Skeletal muscle tissue (tissue), 4 donors: ENCODE data around the gene KIF27. TPM values are rescaled to one million over a fixed set of nuclear protein-coding genes. Genes with fewer than 3 reads are reported as not detected.
"Not testable (repeated sequence)": the region's sequence is repeated elsewhere in the genome, so short reads cannot be mapped to it uniquely, and the experiment has no call there.

Experiments
- H3K27ac ChIP-seq: one replicate; pipeline ENCODE4 v1.7.0; 2013; ENCODE audit warnings: mild to moderate bottlenecking, low read depth, low read length, inconsistent platforms
- H3K27me3 ChIP-seq, 3 donors: one replicate each; pipeline ENCODE4 v1.7.0; 2013; ENCODE audit warnings: low read length in 3 of 3; ENCODE audit not compliant: control insufficient read depth in 3 of 3, insufficient read depth in 3 of 3
- H3K36me3 ChIP-seq, 3 donors: one replicate each; pipeline ENCODE4 v1.7.0; 2013; ENCODE audit warnings: low read length in 3 of 3; ENCODE audit not compliant: control insufficient read depth in 3 of 3, insufficient read depth in 3 of 3
- H3K4me1 ChIP-seq, 3 donors: one replicate each; pipeline ENCODE4 v1.7.0; 2013; ENCODE audit warnings: low read length in 3 of 3, mild to moderate bottlenecking in 3 of 3; ENCODE audit not compliant: control insufficient read depth in 3 of 3, insufficient read depth in 3 of 3
- H3K4me3 ChIP-seq, 3 donors: one replicate each; pipeline ENCODE4 v1.7.0; 2013; ENCODE audit warnings: low read length in 3 of 3
- H3K9ac ChIP-seq, 3 donors: one replicate each; pipeline ENCODE4 v1.7.0; 2013; ENCODE audit warnings: low read length in 3 of 3, mild to moderate bottlenecking in 3 of 3, moderate library complexity in 2 of 3, low read depth in 1 of 3
- H3K9me3 ChIP-seq, 3 donors: one replicate each; pipeline ENCODE4 v1.7.0; 2013; ENCODE audit warnings: low read length in 3 of 3; ENCODE audit not compliant: control insufficient read depth in 3 of 3
- total RNA-seq: library from RNA; depleted of rRNA; stranded (reverse); fragments of >200 nt; gene quantifications from one replicate; pipeline ENCODE4 v1.2.3, GENCODE V29; 2014
- donor health status: Osteomylitis.

Gene KIF27
- total RNA-seq, 1 donor from 2014 or later: 6.3 TPM

DNA sequence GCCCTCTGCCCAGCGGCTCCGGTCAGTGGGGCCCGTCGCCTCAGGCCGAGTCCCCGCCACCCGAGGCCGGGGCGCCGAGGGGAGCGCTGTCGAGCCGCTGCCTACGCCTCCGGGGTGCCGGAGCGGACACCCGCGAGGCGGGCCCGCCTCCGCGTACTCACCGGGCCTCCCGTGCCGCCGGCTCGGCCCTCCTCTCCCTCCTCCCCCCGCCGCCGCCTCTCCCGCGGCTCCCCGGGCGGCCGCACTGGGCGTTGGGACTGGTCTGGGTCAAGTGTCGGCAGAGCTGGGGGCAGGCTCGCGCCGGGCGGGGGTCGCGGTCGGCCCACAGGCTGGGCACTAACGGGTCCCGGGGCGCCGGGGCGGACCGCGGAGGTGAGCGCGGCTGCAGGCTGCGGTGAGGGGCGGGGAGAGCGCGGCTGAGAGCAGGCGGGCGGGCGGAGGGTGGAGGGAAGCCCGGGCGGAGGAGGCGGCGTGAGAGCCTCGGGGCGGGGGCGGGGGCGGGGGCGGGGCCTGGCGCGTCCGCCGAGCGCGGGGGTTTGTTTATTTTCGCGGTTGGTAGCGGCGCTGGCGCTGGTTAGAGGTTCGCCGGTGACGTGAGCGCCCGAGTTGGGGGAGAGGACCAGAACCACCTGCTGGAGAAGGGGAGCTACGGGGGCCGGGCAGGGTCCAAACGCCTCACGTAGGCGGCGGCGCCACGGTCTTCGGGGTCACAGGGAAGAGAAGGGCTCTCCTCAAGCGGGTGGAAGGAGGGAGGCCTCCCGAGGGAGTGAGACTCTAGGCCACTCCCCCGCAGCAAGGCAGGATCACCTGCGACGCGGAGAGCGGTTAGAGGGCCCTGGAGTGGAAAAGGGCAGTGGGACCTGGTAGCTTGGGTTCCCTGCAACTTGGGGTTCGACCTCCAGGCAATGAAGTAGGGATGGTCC is 103.6 kb downstream of the KIF27 start, which contains the start of gene GKAP1:
TSS of gene GKAP1 (minus strand) at position 414 of the 923 bp plus-strand sequence. CDS start 11,252 bp downstream, outside the sequence.
- peak within 1 kb of the TSS; percentile 63 to 73 (median 65) for H3K4me3 ChIP-seq
- H3K27ac ChIP-seq: peak within 1 kb of the TSS; percentile 83
- not testable (repeated sequence) for H3K27me3 ChIP-seq, H3K36me3 ChIP-seq, H3K9me3 ChIP-seq, H3K4me1 ChIP-seq
- peak within 1 kb of the TSS; percentile 65 to 83 (median 74) for H3K9ac ChIP-seq

DNA sequence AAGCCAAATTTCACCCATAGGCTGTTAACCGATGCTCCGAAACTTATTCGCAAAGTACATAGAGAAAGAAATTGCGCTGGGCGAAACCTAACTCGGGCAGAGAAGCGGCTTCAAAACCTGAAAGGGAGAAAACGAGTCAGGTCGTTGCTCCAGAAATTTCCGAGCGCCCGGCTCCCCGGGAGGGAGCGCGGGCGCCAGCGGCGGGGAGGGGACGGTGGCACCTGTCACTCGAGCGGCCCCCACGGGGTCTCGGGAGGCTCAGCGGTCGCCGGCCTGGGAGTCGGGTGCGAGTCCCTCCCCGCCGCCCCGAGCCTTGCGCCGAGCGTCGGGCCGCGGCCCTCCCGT is 104.2 kb downstream of the KIF27 start:
- Histone ChIP-seq H3K9ac (peak overlapping the region; percentile 65 to 83 (median 74)), H3K4me3 (peak overlapping the region; percentile 63 to 70 (median 65)), H3K27ac (peak overlapping the region; percentile 83)
- H3K4me1 ChIP-seq, H3K9me3 ChIP-seq, H3K36me3 ChIP-seq, H3K27me3 ChIP-seq: not testable (repeated sequence)

DNA sequence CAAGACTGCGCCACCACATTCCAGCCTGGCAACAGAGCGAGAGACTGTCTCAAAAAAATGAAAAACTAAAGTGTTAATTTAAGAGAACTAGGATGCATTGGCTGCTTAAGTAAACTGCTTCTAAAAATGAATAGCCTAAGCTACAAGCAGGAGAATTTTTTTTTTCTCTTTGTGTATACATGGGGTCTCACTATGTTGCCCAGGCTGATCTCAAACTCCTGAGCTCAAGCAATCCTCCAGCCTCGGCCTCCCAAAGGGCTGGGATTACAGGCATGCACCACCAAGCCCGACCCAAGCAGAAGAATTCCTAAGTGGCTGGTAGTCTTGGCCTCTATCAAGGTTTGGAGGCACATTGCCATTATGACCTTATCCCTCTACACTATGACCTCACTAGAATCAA is 106.1 kb downstream of the KIF27 start:
- H3K27me3 ChIP-seq, H3K36me3 ChIP-seq, H3K4me1 ChIP-seq, H3K27ac ChIP-seq, H3K4me3 ChIP-seq, H3K9ac ChIP-seq, H3K9me3 ChIP-seq: not testable (repeated sequence)

DNA sequence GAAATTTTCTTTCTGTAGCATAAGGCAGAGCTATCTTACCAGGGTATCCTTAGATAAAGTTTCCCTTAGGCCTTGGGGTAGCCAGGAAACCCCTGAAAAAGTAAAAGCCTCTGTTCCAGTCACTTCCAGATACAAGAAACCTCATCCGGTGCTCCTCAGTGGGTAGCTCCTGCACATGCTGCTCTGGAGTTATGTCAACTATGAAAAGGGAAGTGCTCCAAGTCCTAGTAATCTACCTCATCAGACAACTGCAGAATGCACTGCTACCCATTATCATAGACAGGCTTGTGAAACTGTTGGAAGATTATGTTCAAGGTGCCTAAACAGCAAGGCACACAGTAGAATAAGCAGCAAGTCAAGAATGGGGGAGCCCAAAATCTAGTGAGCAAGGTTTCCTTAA is 112.0 kb downstream of the KIF27 start:
- H3K36me3 ChIP-seq, H3K4me1 ChIP-seq, H3K9ac ChIP-seq, H3K9me3 ChIP-seq, H3K4me3 ChIP-seq, H3K27ac ChIP-seq, H3K27me3 ChIP-seq: not testable (repeated sequence)

DNA sequence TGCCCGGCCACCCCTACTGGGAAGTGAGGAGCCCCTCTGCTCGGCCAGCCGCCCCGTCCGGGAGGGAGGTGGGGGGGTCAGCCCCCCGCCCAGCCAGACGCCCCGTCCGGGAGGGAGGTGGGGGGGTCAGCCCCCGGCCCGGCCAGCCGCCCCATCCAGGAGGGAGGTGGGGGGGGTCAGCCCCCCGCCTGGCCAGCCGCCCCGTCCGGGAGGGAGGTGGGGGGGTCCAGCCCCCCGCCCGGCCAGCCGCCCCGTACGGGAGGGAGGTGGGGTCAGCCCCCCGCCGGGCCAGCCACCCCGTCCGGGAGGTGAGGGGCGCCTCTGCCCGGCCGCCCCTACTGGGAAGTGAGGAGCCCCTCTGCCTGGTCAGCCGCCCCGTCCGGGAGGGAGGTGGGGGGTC is 116.8 kb downstream of the KIF27 start:
- H3K9me3 ChIP-seq, H3K4me3 ChIP-seq, H3K4me1 ChIP-seq, H3K9ac ChIP-seq, H3K27me3 ChIP-seq, H3K27ac ChIP-seq: not testable (repeated sequence)
- H3K36me3 ChIP-seq: peaks cover 0 to 11% (median 4%) of the 10 kb centered on the region in 3 donors

DNA sequence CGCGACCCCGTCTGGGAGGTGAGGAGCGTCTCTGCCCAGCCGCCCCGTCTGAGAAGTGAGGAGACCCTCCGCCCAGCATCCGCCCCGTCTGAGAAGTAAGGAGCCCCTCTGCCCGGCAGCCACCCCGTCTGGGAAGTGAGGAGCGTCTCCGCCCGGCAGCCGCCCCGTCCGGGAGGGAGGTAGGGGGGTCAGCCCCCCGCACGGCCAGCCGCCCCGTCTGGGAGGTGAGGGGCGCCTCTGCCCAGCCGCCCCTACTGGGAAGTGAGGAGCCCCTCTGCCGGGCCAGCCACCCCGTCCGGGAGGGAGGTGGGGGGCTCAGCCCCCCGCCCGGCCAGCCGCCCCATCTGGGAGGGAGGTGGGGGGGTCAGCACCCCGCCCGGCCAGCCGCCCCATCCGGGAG is 117.3 kb downstream of the KIF27 start:
- peaks cover 2 to 11% (median 4%) of the 10 kb centered on the region in 3 donors for H3K36me3 ChIP-seq
- not testable (repeated sequence) for H3K9me3 ChIP-seq, H3K27ac ChIP-seq, H3K4me1 ChIP-seq, H3K27me3 ChIP-seq, H3K9ac ChIP-seq, H3K4me3 ChIP-seq

DNA sequence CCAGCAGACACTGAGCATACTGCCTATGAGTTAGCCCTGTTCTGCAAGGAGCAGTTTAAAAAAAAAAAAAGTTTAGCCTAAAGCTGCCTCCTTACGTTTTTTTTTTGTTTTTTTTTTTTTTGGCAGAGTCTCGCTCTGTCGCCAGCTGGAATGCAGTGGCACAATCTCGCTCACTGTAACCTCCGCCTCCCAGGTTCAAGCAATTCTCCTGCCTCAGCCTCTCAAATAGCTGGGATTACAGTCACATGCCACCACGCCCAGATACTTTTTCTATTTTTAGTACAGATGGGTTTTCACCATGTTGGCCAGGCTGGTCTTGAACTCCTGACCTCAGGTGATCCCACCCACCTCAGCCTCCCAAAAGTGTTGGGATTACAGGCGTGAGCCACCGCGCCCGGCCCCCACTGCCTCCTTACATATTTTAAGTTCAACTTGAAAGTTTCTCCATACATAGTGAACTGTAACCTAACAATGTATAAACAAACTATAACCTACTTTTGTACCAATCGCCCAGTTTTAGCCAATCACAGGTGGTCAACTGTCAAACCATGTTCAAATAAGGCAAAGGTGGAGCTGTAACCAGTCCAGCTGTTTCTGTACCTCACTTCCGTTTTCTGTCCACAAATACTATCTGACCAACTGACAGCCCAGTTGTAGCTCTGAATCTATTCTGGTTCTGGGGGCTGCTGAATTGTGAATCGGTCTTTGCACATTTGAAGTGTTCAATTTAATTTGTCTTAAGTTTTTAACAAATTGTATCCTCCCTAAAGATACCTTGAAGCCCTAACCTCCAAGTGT is 120.8 kb downstream of the KIF27 start:
- Histone ChIP-seq H3K4me1 (peaks cover 0 to 4% (median 0%) of the 10 kb centered on the region in 3 donors), H3K36me3 (peaks cover 9 to 21% (median 19%) of the 10 kb centered on the region in 3 donors), H3K9ac (no peak overlapping the region), H3K9me3 (no peaks in the 10 kb centered on the region), H3K4me3 (no peak overlapping the region), H3K27ac (no peak overlapping the region), H3K27me3 (no peaks in the 10 kb centered on the region)

DNA sequence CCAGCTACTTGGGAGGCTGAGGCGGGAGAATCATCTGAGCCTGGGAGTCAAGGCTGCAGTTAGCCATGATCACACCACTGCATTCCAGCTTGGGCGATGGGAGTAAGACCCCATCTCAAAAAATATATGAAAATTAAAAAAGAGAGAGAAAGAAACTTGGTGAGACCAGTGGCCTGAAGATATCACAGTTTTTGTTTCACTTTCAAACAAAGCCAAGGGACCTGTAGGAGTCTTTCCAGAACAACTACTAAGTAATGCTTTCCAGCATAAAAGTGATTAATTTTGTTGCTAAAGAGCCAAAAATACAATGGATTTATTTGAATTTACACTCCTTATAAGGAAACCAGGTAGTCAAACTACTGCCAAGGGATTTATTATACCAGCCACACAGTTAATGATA is 127.2 kb downstream of the KIF27 start:
- Histone ChIP-seq H3K27me3 (no peaks in the 10 kb centered on the region), H3K36me3 (peaks cover 9 to 23% (median 20%) of the 10 kb centered on the region in 3 donors), H3K27ac (no peak overlapping the region), H3K4me1 (no peaks in the 10 kb centered on the region), H3K9me3 (no peaks in the 10 kb centered on the region), H3K4me3 (no peak overlapping the region), H3K9ac (no peak overlapping the region)

DNA sequence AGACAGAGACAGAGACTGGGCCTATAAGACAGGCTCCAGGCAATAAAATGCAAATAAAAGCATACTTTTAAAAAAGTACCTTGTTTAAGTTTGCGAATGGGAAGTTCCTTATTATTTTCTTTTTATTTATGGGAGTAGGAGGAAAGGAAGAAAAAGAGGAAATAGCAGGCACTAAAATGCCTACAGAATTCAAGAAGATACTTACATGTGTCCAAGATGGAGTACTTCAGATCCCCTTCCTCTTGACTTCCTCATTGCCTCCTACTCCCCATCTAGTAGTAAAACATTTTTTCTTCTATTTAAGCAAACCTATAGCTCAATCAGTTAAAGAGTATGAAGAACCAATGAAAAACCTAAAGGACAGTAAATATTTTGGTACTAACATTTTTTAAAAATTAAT is 128.5 kb downstream of the KIF27 start:
- no peak overlapping the region for H3K27ac ChIP-seq
- peaks cover 5 to 13% (median 11%) of the 10 kb centered on the region in 3 donors for H3K36me3 ChIP-seq
- no peak overlapping the region for H3K4me3 ChIP-seq
- H3K27me3 ChIP-seq: no peaks in the 10 kb centered on the region
- no peaks in the 10 kb centered on the region for H3K4me1 ChIP-seq
- H3K9me3 ChIP-seq: no peaks in the 10 kb centered on the region
- H3K9ac ChIP-seq: no peak overlapping the region
